H1 (cell line): ENCODE data around the gene KRT9. TPM values are rescaled to one million over a fixed set of nuclear protein-coding genes. Genes with fewer than 3 reads are reported as not detected.

Experiments
- CTCF ChIA-PET: fragments of 300-600 bp; sonication (Branson Sonifier 250); formaldehyde crosslinking; loops from one replicate; lab custom pipeline; 2021; ENCODE audit not compliant: partially characterized antibody; lab: Charles Lee
- POLR2A ChIA-PET: fragments of 300-600 bp; sonication (Branson Sonifier 250); formaldehyde crosslinking; loops from one replicate; lab custom pipeline; 2021; ENCODE audit warnings: inconsistent platforms; ENCODE audit not compliant: partially characterized antibody; lab: Charles Lee
- DNase-seq, 2 experiments: peaks; one replicate each; pipeline versions ENCODE4 v3.0.0 to v3.0.0-alpha.2; 2010 to 2022; ENCODE audit warnings: low spot score in 2 of 2, low read depth in 1 of 2, mixed read lengths in 1 of 2
- FAIRE-seq: peaks from 2 replicates; lab custom pipeline; 2011; peaks lifted over from hg19 to GRCh38; lab: Jason Lieb, UNC
- H2AFZ ChIP-seq: 2 replicates; pipeline ENCODE4 v1.8.1; 2012; ENCODE audit warnings: low read length, inconsistent platforms
- H2AK5ac ChIP-seq: 2 replicates; pipeline ENCODE4 v1.6.1; 2013; ENCODE audit warnings: low read depth, low read length
- H2BK120ac ChIP-seq: replicated peaks from 2 replicates; pipeline ENCODE3; 2013; ENCODE audit warnings: low read depth, low read length, inconsistent platforms
- H2BK12ac ChIP-seq: 2 replicates; pipeline ENCODE4 v1.6.1; 2013; ENCODE audit warnings: low read depth, low read length
- H2BK15ac ChIP-seq: 2 replicates; pipeline ENCODE4 v1.6.1; 2013; ENCODE audit warnings: low read length
- H2BK20ac ChIP-seq: 2 replicates; pipeline ENCODE4 v1.6.1; 2013; ENCODE audit warnings: low read length
- H2BK5ac ChIP-seq: 2 replicates; pipeline ENCODE4 v1.6.1; 2013; ENCODE audit warnings: low read depth, low read length
- H3K14ac ChIP-seq: 2 replicates; pipeline ENCODE4 v1.6.1; 2013; ENCODE audit warnings: inconsistent platforms; ENCODE audit not compliant: insufficient read length
- H3K18ac ChIP-seq: 2 replicates; pipeline ENCODE4 v1.6.1; 2013; ENCODE audit warnings: low read length; ENCODE audit errors: extremely low read depth
- H3K23ac ChIP-seq: 2 replicates; pipeline ENCODE4 v1.6.1; 2013; ENCODE audit warnings: inconsistent platforms; ENCODE audit not compliant: insufficient read length
- H3K23me2 ChIP-seq: 2 replicates; pipeline ENCODE4 v1.6.1; 2013; ENCODE audit warnings: low read depth, low read length
- H3K27ac ChIP-seq: 2 replicates; pipeline ENCODE4 v1.6.1; 2011; ENCODE audit warnings: low read depth, low read length, inconsistent platforms
- H3K27me3 ChIP-seq, 4 experiments: replicated peaks in 1 of 4; 1 replicate in 1 of 4; 2 replicates in 3 of 4; pipeline versions ENCODE4 v1.6.1 to v1.8.1; 2011 to 2013; ENCODE audit warnings: low read length in 3 of 4, mild to moderate bottlenecking in 3 of 4, inconsistent platforms in 2 of 4, mixed read lengths in 2 of 4, moderate library complexity in 1 of 4; ENCODE audit not compliant: control insufficient read depth in 3 of 4, insufficient read depth in 3 of 4; ENCODE audit errors: extremely low read depth in 1 of 4
- H3K36me3 ChIP-seq, 4 experiments: 2 replicates each; pipeline versions ENCODE4 v1.6.1 to v1.8.1; 2011 to 2013; ENCODE audit warnings: mild to moderate bottlenecking in 4 of 4, low read length in 3 of 4, moderate library complexity in 2 of 4, control low read depth in 1 of 4, inconsistent platforms in 1 of 4; ENCODE audit not compliant: insufficient read depth in 4 of 4, control insufficient read depth in 2 of 4
- H3K4ac ChIP-seq: replicated peaks from 2 replicates; pipeline ENCODE3; 2013; ENCODE audit warnings: low read length, low read depth, mixed read lengths, inconsistent platforms; ENCODE audit not compliant: insufficient read length
- H3K4me1 ChIP-seq, 4 experiments: replicated peaks in 1 of 4; 1 replicate in 1 of 4; 2 replicates in 3 of 4; pipeline versions ENCODE4 v1.6.1 to v1.8.1; 2011 to 2013; ENCODE audit warnings: low read length in 3 of 4, inconsistent platforms in 2 of 4, mixed read lengths in 1 of 4; ENCODE audit not compliant: insufficient read depth in 4 of 4, control insufficient read depth in 3 of 4
- H3K4me2 ChIP-seq, 2 experiments: 2 replicates each; pipeline versions ENCODE4 v1.6.1 to v1.8.1; 2011 to 2013; ENCODE audit warnings: low read depth in 2 of 2, low read length in 2 of 2, control low read depth in 1 of 2, inconsistent platforms in 1 of 2, mild to moderate bottlenecking in 1 of 2; ENCODE audit not compliant: insufficient read depth in 1 of 2
- H3K4me3 ChIP-seq, 4 experiments: fragments of 200-600, 300-600 bp in 1 of 4; sonication (generic), shearing (Covaris generic), sonication (Bioruptor Twin) in 1 of 4; 2 replicates each; pipeline versions ENCODE4 v1.5.1 to v1.8.1; 2011 to 2016; ENCODE audit warnings: low read length in 4 of 4, low read depth in 3 of 4, control low read depth in 2 of 4, inconsistent platforms in 2 of 4, mild to moderate bottlenecking in 2 of 4, mixed read lengths in 1 of 4, moderate library complexity in 1 of 4; ENCODE audit not compliant: insufficient read depth in 2 of 4; ENCODE audit errors: extremely low read depth in 1 of 4
- H3K56ac ChIP-seq: replicated peaks from 2 replicates; pipeline ENCODE3; 2013; ENCODE audit warnings: low read depth, mild to moderate bottlenecking, mixed read lengths, low read length, inconsistent platforms; ENCODE audit not compliant: insufficient read length
- H3K79me1 ChIP-seq: 2 replicates; pipeline ENCODE4 v1.6.1; 2013; ENCODE audit warnings: low read depth, low read length, control low read depth
- H3K79me2 ChIP-seq, 2 experiments: 2 replicates each; pipeline versions ENCODE4 v1.6.1 to v1.8.1; 2012 to 2013; ENCODE audit warnings: low read length in 2 of 2, mild to moderate bottlenecking in 2 of 2, inconsistent platforms in 1 of 2; ENCODE audit not compliant: insufficient read depth in 2 of 2, control insufficient read depth in 1 of 2
- H3K9ac ChIP-seq, 4 experiments: replicated peaks in 1 of 4; 1 replicate in 1 of 4; 2 replicates in 3 of 4; pipeline versions ENCODE4 v1.6.1 to v1.8.1; 2011 to 2013; ENCODE audit warnings: low read depth in 3 of 4, low read length in 3 of 4, control low read depth in 2 of 4, mild to moderate bottlenecking in 2 of 4, moderate library complexity in 2 of 4, inconsistent platforms in 1 of 4; ENCODE audit errors: extremely low read depth in 1 of 4
- H3K9me3 ChIP-seq, 2 experiments: 2 replicates each; pipeline versions ENCODE4 v1.6.1 to v1.8.1; 2012 to 2013; ENCODE audit warnings: mild to moderate bottlenecking in 2 of 2, moderate library complexity in 2 of 2, control low read depth in 1 of 2, inconsistent platforms in 1 of 2, low read depth in 1 of 2, low read length in 1 of 2, mixed read lengths in 1 of 2; ENCODE audit not compliant: insufficient read depth in 2 of 2
- H4K20me1 ChIP-seq, 2 experiments: replicated peaks in 1 of 2; 2 replicates each; pipeline versions ENCODE3 to v1.8.1; 2011 to 2013; ENCODE audit warnings: inconsistent platforms in 2 of 2, low read length in 2 of 2, mild to moderate bottlenecking in 1 of 2; ENCODE audit not compliant: insufficient read depth in 2 of 2, control insufficient read depth in 1 of 2
- H4K5ac ChIP-seq: 2 replicates; pipeline ENCODE4 v1.6.1; 2013; ENCODE audit warnings: low read length, low read depth, mixed read lengths, inconsistent platforms; ENCODE audit not compliant: insufficient read length
- H4K8ac ChIP-seq: 2 replicates; pipeline ENCODE4 v1.8.0; 2013; ENCODE audit warnings: mild to moderate bottlenecking, moderate library complexity, low read length, inconsistent platforms; ENCODE audit not compliant: insufficient read depth; ENCODE audit errors: extremely low read depth
- H4K91ac ChIP-seq: replicated peaks from 2 replicates; pipeline ENCODE3; 2013; ENCODE audit warnings: low read length, mixed read lengths, inconsistent platforms; ENCODE audit not compliant: insufficient read length
- CHD1 ChIP-seq: IDR thresholded peaks from 2 replicates; pipeline ENCODE4 v1.6.1; 2012; ENCODE audit warnings: low read depth, low read length, improper control_type of control experiment
- WGBS, 2 experiments: shearing (Covaris generic) in 1 of 2; methylation state at CpG; one replicate each; pipeline versions ENCODE4 v1.1.6 to v1.1.7; 2013 to 2015; ENCODE audit warnings: low lambda C conversion rate in 2 of 2, mixed read lengths in 2 of 2, inconsistent platforms in 1 of 2, low coverage in 1 of 2, missing lambda C conversion rate in 1 of 2; ENCODE audit not compliant: insufficient replicate concordance in 2 of 2, insufficient coverage in 1 of 2, insufficient read length in 1 of 2; ENCODE audit errors: extremely low coverage in 1 of 2, missing lambda C conversion rate in 1 of 2; 5-methylcytosine and 5-hydroxymethylcytosine counted together
- polyA plus RNA-seq, 7 experiments: library from polyadenylated mRNA; depleted of rRNA in 3 of 7; stranded (reverse) in 5 of 7; unstranded in 2 of 7; fragments of >200 nt in 5 of 7; fragments of 200-250 nt in 2 of 7; gene quantifications; 1 replicate in 5 of 7; 2 replicates in 1 of 7; 4 replicates in 1 of 7; pipeline versions ENCODE4 v1.2.1 to v1.2.3, GENCODE V29; 2011 to 2013; ENCODE audit warnings: missing spikeins in 2 of 7, mixed read lengths in 2 of 7
- total RNA-seq: library from RNA; stranded (reverse); fragmentation: NEBNext Ultra II Directional; extraction: Animal tissue kit (Norgen Biotek cat#: 25700); gene quantifications from 2 replicates; pipeline ENCODE4 v1.2.1, GENCODE V29; 2021

KRT9 gene
- total and polyA plus RNA-seq, 2 of the 8 experiments (the other 6 are each of a cell fraction or from before 2014, with no cell fraction given): not detected

- 82% methylated on average over 7 of the region's 11 CpGs; no CpG with 5 or more reads in 1 of the 2 experiments for WGBS, 2 experiments
- no peak overlapping the region for H3K9ac ChIP-seq
These were observed 41.6 kb upstream of the KRT9 start for GRCh38 chr17:41613277-41614082.

More at GRCh38 chr17:41613277-41614082, 41.6 kb upstream of the KRT9 start:
- H4K20me1 ChIP-seq: no peaks in the 10 kb centered on the region
- ChIA-PET CTCF (interaction anchor here (0.8 to 2.3 kb wide), 6 partner anchors 10 to 47 kb away, joined by 3 to 11 read pairs (median 3); partner anchors contain the start of gene KRT17), POLR2A (interaction anchor here (1.5 kb wide), 1 partner anchor 76 kb away, joined by 4 read pairs; no protein-coding TSS in a partner anchor)
- H2BK5ac ChIP-seq: no peak overlapping the region
- no peak overlapping the region for H3K23ac ChIP-seq
- no peak overlapping the region for H2AK5ac ChIP-seq
- H3K4me3 ChIP-seq: no peak overlapping the region
- H3K36me3 ChIP-seq: no peaks in the 10 kb centered on the region
- H2BK20ac ChIP-seq: no peak overlapping the region
- H4K8ac ChIP-seq: no peak overlapping the region
- no peak overlapping the region for H4K91ac ChIP-seq
- DNase-seq (no peak), FAIRE-seq (no peak)
- H3K27ac ChIP-seq: no peak overlapping the region
- H3K14ac ChIP-seq: no peak overlapping the region
- no peak overlapping the region for H2BK15ac ChIP-seq
- H3K27me3 ChIP-seq: no peaks in the 10 kb centered on the region
- no peak overlapping the region for H2BK120ac ChIP-seq
- H3K18ac ChIP-seq: no peak overlapping the region
- H3K79me2 ChIP-seq: no peaks in the 10 kb centered on the region
- H3K4ac ChIP-seq: no peak overlapping the region
- no peaks in the 10 kb centered on the region for H3K9me3 ChIP-seq
- no peak for TF ChIP-seq CHD1
- no peaks in the 10 kb centered on the region for H3K23me2 ChIP-seq
- H3K4me1 ChIP-seq: peaks cover 0 to 5% (median 4%) of the 10 kb centered on the region in 4 experiments; a peak in 4 of 7 replicates
- no peaks in the 10 kb centered on the region for H3K79me1 ChIP-seq
- 0 out of 2 replicates have a peak overlapping the region, but pooled peaks have one; percentile 27 for H2BK12ac ChIP-seq
- H4K5ac ChIP-seq: no peak overlapping the region
- no peak overlapping the region for H3K56ac ChIP-seq
- no peak overlapping the region for H2AFZ ChIP-seq
- no peak overlapping the region for H3K4me2 ChIP-seq
